ENCODE measurements around the gene CPEB4. TPM values are rescaled to one million over a fixed set of nuclear protein-coding genes. Genes with fewer than 3 reads are reported as not detected.

CPEB4 gene
- total RNA-seq = 7.3 and 21.3 TPM in 2 replicates

DNA sequence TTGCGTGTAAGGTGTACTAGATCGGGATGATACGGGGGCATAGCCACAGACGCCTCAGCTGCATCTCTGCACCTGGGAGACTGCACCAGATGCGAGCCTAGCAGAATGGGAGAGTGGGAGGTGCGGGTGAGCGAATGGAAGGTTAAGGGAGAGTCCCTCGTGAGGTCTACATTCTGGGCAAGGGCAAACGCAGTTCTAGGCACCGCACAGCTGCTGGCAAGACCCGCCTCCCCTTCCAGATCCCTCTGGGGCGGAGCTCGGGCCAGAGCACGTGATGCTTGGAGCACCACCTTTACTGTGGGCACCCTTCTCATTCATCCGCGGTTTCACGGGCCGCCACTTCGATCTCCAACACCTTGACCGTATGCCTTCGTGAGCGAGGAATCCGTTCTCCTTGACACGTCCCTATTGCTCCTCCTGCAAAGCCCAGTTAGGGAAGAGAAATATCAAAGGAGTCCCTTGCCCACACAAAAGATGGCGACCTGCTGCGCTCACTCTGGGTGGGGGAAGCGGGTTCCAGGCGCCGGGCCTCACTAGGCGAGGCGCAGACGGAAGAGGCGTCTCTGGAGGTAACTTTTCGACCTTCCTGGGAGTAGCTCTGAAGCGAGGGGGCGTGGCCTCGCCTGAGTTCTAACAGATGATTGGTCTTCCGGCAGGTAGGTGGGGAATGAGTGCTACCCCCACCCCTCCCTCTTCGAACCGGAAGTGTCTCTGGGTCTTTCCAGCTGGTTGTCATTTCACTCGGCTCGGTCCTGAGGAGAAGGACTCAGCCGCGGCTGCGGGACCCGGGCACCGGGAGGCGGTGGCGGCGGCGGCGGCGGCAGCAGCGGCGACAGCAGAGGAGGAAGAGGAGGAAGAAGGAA lies at the start of gene CPEB4:
Gene CPEB4 (plus strand): TSS at position 740 of the 863 bp plus-strand sequence. CDS start 1,385 bp downstream, outside the sequence.

DNA sequence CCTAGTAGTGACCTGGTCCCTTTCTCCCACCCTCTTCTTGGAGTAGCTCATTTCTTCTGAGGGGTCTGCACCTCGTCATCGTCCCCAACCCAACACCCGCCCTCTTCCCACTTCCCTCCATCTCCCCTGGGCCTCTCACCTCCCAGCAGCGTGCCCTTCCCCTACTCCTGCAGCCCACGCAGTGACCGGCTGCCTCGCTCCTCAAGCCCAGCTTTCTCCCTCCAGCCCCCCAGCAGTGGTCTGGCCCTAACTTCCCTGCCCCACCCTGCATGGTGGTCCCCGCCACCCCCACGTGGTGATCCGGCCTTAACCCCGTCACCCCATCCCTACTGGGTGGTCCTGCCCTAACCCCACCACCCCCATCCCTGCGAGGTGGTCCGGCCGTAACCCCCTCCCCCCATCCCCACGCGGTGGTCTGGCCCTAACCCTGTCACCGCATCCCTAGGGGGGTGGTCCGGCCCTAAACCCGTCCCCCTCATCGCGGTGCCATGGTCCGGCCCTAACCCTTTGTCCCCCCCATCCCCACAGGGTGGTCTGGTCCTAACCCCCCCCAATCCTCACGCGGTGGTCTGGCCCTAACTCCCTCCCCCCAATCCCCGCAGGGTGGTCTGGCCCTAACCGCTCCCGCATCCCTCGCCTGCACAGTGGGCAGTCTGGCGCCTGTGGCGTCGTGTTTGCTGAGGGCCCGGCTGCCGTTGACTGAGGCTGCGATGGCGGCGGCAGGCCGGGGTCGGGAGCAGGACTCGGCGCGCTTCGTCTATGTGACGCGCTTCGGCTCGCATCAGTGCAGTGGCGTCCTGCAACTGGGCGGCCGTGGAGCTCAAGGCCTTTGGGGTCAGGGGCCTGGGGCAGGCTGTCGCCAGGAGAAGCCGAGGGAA lies 100.6 kb downstream of the CPEB4 start, which contains the start of gene C5orf47:
Gene C5orf47 (plus strand): TSS at position 617 of the 878 bp plus-strand sequence. CDS start 94 bp downstream, at position 711.

Other genes with a start within 250 kb of the CPEB4 start
- not detected in 2 replicates for gene C5orf47, start 100.8 kb downstream of the CPEB4 start, total RNA-seq
- not detected in 2 replicates for gene NSG2, start 157.4 kb downstream of the CPEB4 start, total RNA-seq